ENCODE data around the gene P3H2. TPM values are rescaled to one million over a fixed set of nuclear protein-coding genes. Genes with fewer than 3 reads are reported as not detected.
A peak's percentile ranks its signal among the peaks of the same experiment; 100 is the strongest.

Gene P3H2
- total and polyA plus RNA-seq, 8 donors: 1.4 to 46.1 (median 20.3) TPM

DNA sequence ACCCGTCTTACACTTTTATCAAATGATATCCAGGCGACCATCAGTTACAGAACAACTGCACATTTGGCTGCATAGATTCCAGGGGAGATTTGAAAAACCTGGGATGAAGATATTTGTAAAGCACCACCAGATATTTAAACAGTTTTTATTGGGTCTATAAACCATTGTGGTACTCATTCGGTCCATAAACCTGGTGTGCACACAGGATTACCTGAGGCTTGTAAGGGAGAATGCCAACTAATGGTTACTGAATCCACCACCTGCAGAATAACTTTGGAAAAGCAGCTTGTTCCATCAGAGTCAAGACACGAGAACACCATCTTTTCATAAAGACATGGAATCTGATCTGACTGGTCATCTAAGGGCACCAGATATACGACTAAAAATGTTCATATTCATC lies 80.6 kb downstream of the P3H2 start:
- no peaks in the 10 kb centered on the region for H3K27me3 ChIP-seq
- peaks cover 0 to 23% (median 7%) of the 10 kb centered on the region in 4 donors for H3K4me1 ChIP-seq
- WGBS, 5 donors: 53 to 71% (median 63%) methylated on average over 5 of the region's 5 CpGs
- intact Hi-C loops (cut with DNase I; ENCODE audit: low total_unique reads): no loop called here
- no peak overlapping the region for H3K27ac ChIP-seq
- no peak for DNase-seq
- H3K4me3 ChIP-seq: no peak overlapping the region
- no peaks in the 10 kb centered on the region for H3K9me3 ChIP-seq
- no peaks in the 10 kb centered on the region for H3K36me3 ChIP-seq
- TF ChIP-seq POLR2AphosphoS5 (IDR thresholded peaks at IDR 0.05): no peak

DNA sequence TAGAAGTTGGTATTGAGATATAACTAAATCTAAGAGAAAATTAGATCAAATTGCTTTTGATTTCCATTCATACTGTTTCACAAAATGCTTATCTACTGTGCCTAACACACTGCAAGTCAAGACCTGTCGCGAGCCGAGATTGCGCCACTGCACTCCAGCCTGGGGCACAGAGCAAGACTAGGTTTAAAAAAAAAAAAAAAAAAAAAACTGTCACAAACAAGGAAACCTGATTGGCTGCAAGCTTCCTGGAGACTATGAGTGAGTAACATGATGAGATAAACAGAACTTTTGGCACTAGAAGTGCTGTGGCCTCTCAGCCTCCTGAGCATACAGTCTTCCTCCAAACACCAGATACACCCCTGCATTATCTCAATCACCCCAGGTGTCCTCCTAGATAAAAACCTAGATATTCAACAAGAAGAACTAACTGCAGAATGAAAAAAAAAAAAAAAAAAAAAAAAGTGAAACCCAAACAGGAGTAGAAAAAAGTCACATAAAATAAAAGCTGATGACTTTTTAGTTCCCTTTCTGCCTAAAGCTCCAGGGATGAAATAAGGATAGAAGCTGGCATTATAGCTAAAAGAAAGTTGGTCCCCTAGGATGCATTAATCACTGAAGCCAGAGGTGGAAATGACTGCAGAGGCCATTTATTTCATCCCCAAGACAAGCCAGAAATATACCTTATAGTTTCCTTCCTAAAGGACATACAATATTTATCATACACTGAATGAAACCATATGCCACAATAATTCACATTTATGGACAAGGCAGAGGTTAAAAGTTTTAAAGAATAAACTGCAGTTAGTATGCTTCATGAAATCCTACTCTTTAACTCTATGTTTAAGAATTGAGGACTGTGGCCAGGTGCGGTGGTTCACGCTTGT lies 82.4 kb downstream of the P3H2 start:
- Histone ChIP-seq H3K9me3 (no peaks in the 10 kb centered on the region), H3K27ac (no peak overlapping the region), H3K36me3 (no peaks in the 10 kb centered on the region), H3K4me1 (peaks cover 0 to 18% (median 5%) of the 10 kb centered on the region in 4 donors), H3K27me3 (no peaks in the 10 kb centered on the region), H3K4me3 (no peak overlapping the region)
- WGBS, 5 donors: 39 to 59% (median 50%) methylated on average over 6 of the region's 6 CpGs
- peak; percentile 49 to 61 for DNase-seq
- intact Hi-C loops (cut with DNase I; ENCODE audit: low total_unique reads): no loop called here
- peak in 1 of 3 donors; percentile 16 for TF ChIP-seq POLR2AphosphoS5 (IDR thresholded peaks at IDR 0.05)
- no peak for TF ChIP-seq EP300 (IDR thresholded peaks at IDR 0.05)
- TF ChIP-seq, protein P1, sequence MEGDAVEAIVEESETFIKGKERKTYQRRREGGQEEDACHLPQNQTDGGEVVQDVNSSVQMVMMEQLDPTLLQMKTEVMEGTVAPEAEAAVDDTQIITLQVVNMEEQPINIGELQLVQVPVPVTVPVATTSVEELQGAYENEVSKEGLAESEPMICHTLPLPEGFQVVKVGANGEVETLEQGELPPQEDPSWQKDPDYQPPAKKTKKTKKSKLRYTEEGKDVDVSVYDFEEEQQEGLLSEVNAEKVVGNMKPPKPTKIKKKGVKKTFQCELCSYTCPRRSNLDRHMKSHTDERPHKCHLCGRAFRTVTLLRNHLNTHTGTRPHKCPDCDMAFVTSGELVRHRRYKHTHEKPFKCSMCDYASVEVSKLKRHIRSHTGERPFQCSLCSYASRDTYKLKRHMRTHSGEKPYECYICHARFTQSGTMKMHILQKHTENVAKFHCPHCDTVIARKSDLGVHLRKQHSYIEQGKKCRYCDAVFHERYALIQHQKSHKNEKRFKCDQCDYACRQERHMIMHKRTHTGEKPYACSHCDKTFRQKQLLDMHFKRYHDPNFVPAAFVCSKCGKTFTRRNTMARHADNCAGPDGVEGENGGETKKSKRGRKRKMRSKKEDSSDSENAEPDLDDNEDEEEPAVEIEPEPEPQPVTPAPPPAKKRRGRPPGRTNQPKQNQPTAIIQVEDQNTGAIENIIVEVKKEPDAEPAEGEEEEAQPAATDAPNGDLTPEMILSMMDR (IDR thresholded peaks at IDR 0.05): no peak

DNA sequence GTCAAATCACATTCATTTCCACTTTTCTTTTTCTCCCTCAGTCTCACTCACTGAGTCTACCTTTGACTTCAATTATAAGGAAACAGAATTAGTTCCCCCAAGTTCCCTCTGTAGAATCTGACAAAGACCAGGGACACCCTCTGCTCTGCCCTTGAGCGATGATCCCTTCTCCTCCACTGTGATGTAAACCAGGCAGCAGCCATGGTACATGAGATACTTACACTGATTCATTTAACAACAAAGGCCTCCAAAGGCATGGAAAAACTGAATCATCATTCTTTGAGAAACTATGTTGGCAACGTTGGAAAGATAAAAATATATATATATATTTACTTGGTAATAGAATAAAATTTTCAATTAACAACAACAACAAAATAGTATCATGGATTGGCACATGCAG lies 84.1 kb downstream of the P3H2 start:
- no peaks in the 10 kb centered on the region for H3K9me3 ChIP-seq
- no peak overlapping the region for H3K27ac ChIP-seq
- WGBS, 5 donors: 60 to 71% (median 65%) methylated on average over 2 of the region's 2 CpGs
- peaks cover 0 to 18% (median 5%) of the 10 kb centered on the region in 4 donors for H3K4me1 ChIP-seq
- no peak for TF ChIP-seq EP300 (IDR thresholded peaks at IDR 0.05)
- peak in 1 of 3 donors; percentile 68 for TF ChIP-seq POLR2AphosphoS5 (IDR thresholded peaks at IDR 0.05)
- peak in 1 of 2 donors; percentile 69 for DNase-seq
- H3K27me3 ChIP-seq: no peaks in the 10 kb centered on the region
- intact Hi-C loops (cut with DNase I; ENCODE audit: low total_unique reads): no loop called here
- H3K36me3 ChIP-seq: no peaks in the 10 kb centered on the region
- no peak overlapping the region for H3K4me3 ChIP-seq

DNA sequence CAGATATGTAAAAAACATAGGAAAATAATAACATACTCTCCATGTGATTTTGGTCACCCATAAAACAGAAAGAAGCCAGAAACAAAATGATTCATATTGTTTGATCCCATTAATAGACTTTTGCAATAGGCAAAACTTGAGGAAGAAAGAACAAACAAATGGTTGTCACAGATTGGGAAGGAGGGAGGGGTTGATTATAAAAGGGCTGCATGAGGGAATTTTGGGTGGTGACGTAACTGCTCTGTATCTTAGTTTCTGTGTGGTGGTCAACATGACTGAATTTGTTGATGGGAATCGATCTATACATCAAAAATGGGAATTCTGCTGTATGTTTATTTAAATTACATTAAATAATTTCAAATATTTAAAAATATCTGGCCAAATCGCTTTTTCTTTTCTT lies 86.3 kb downstream of the P3H2 start:
- Histone ChIP-seq H3K36me3 (no peaks in the 10 kb centered on the region), H3K4me1 (peaks cover 0 to 14% (median 3%) of the 10 kb centered on the region in 4 donors), H3K9me3 (no peaks in the 10 kb centered on the region), H3K27ac (no peak overlapping the region), H3K4me3 (no peak overlapping the region), H3K27me3 (no peaks in the 10 kb centered on the region)
- DNase-seq: no peak
- intact Hi-C loops (cut with DNase I; ENCODE audit: low total_unique reads): no loop called here
- whole genome bisulfite sequencing, 5 donors: 88 to 95% (median 92%) methylated on average over 3 of the region's 3 CpGs
- no peak for TF ChIP-seq POLR2AphosphoS5 (IDR thresholded peaks at IDR 0.05)
- TF ChIP-seq POLR2A (IDR thresholded peaks at IDR 0.05): no peak
- TF ChIP-seq, protein P1 (IDR thresholded peaks at IDR 0.05): no peak
- no peak for TF ChIP-seq EP300 (IDR thresholded peaks at IDR 0.05)

DNA sequence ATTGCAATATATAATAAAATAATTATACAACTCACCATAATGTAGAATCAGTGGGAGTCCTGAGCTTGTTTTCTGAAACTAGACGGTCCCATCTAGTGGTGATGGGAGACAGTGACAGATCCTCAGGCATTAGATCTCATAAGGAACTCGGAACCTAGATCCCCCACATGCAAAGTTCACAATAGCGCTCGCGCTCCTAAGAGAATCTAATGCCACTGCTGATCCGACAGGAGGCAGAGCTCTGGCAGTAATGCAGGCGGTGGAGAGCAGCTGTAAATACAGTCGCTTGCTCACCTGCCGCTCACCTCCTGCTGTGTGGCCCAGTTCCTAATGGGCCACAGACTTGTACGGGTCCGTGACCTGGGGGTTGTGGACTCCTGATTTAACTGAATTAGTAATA lies 87.8 kb downstream of the P3H2 start:
- Histone ChIP-seq H3K4me1 (peaks cover 0 to 10% (median 0%) of the 10 kb centered on the region in 4 donors), H3K27ac (no peak overlapping the region), H3K36me3 (no peaks in the 10 kb centered on the region), H3K27me3 (no peaks in the 10 kb centered on the region), H3K4me3 (no peak overlapping the region), H3K9me3 (no peaks in the 10 kb centered on the region)
- intact Hi-C loops (cut with DNase I; ENCODE audit: low total_unique reads): no loop called here
- TF ChIP-seq, protein P1 (IDR thresholded peaks at IDR 0.05): no peak
- no peak for TF ChIP-seq POLR2A (IDR thresholded peaks at IDR 0.05)
- TF ChIP-seq POLR2AphosphoS5 (IDR thresholded peaks at IDR 0.05): no peak
- TF ChIP-seq EP300 (IDR thresholded peaks at IDR 0.05): no peak
- DNase-seq: no peak
- 87 to 91% (median 89%) methylated on average over 11 of the region's 11 CpGs for WGBS, 5 donors

Measured in stomach (tissue), 9 donors.